Measurements from ENCODE around the gene TCEA2.

Gene TCEA2

DNA sequence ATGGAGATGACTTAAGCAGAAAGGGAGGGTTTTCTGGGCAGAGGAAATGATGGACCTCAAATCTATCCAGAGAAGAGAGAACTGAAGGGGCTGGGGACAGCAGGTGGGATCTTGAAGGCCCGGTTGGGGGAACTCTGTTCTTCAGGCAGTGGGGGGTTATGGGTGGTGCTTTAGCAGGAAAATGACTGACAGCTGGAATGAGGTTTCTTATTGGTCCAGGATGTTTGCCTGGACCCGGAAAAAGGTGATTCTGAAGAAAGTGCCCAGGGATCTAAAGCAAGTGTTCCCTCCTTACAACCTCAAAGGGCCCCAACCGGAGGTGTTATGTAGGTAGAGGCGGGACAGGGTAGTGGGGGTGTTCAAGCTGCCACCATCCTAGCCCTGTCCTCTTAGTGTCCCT lies 32.5 kb downstream of the TCEA2 start:
- no peak for DNase-seq (ENCODE audit: low spot score)

DNA sequence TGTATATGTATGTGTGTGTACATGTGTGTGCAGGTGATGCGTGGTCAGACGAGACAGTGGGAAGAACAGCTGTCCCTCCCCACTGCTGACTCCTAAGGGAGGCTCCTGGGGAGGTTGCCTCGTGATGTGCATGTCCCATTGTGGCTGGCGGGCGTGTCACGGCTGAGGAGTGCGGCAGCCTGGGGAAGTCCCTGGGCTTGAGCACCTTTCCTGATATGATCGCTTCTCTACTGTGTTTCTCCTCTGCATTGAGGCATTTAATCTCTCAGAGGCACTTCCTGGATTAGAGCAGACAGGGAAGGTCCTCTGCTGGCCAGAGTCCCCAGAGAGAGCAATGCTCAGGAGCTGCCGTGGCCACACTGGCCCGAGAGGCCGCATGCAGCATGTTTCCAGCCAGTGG lies 32.9 kb downstream of the TCEA2 start:
- no peak for DNase-seq (ENCODE audit: low spot score)

DNA sequence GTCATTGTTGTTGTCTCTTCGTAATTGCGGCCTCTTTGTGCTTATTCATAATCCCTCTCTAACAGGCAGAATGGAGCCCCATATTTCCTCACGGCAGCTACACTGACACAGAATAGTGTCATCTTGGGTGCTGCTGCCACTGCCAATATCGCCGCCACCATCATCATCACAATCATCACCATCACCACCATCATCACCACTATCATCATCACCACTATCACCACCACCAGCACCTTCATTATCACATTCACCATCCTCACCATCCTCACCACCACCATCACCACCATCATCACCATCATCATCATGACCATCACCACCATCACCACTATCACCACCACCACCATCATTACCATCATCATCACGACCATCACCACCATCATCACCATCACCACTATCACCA lies 33.5 kb downstream of the TCEA2 start:
- DNase-seq (ENCODE audit: low spot score): no peak

DNA sequence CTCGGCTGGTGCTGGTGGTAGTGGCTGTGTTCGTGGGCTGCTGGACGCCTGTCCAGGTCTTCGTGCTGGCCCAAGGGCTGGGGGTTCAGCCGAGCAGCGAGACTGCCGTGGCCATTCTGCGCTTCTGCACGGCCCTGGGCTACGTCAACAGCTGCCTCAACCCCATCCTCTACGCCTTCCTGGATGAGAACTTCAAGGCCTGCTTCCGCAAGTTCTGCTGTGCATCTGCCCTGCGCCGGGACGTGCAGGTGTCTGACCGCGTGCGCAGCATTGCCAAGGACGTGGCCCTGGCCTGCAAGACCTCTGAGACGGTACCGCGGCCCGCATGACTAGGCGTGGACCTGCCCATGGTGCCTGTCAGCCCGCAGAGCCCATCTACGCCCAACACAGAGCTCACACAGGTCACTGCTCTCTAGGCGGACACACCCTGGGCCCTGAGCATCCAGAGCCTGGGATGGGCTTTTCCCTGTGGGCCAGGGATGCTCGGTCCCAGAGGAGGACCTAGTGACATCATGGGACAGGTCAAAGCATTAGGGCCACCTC lies 35.5 kb downstream of the TCEA2 start:
- no peak for DNase-seq (ENCODE audit: low spot score)

DNA sequence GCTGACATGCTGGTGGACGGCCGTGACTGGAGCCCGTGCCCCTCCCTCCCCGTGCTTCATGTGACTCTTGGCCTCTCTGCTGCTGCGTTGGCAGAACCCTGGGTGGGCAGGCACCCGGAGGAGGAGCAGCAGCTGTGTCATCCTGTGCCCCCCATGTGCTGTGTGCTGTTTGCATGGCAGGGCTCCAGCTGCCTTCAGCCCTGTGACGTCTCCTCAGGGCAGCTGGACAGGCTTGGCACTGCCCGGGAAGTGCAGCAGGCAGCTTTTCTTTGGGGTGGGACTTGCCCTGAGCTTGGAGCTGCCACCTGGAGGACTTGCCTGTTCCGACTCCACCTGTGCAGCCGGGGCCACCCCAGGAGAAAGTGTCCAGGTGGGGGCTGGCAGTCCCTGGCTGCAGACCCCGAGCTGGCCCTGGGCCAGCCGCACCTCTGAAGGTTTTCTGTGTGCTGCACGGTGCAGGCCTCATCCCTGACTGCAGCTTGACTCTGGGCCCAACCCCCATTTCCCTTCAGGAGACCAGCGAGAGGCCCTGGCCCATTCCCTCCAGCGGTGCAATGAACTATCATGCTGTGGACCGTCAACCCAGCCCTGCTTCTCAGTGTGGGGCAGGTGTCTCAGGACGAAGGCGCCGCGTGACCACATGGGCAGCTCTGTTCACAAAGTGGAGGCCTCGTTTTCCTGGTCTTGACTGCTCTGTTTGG lies 36.2 kb downstream of the TCEA2 start:
- DNase-seq (ENCODE audit: low spot score): no peak

DNA sequence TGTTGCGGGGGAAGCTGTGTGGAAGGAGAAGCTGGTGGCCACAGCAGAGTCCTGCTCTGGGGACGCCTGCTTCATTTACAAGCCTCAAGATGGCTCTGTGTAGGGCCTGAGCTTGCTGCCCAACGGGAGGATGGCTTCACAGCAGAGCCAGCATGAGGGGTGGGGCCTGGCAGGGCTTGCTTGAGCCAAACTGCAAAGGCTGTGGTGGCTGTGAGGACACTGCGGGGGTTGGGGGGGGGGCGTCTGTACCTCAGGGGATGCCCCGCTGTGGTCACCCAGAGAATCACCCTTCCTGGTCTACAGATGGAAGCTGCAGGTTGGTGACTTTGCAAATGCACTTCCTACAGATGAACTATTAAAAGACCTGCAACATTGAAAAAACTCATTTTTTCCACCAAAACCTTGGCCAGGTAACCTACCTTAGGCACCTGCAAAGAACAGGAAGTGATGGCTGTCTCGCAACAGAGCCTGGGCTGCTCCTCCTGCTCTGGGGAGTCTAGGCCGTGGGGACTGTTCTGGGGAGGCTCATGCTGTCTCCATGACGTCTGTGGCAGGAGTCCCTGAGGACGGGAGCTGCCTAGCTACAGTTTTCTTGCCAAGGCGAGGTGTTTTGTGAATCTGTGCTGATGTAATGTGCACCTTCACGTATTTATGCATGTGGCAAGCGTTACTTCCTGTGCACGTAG lies 37.0 kb downstream of the TCEA2 start:
- no peak for DNase-seq (ENCODE audit: low spot score)

DNA sequence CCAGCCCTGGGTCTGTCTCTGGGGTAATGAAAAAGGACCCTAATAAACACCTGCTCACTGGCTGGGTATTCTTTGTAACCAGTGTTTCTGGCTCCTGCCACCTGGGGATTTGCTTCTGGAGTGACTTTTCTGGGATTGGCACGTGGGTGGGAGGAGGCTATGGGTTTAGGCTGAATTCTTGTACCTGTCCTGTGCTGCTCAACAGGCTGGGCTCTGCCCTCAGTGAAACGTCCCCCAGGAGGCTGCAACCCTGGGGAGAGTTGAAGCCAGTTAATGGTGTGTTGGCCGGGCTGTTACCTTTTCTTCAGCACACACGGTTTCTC lies 37.5 kb downstream of the TCEA2 start:
- no peak for DNase-seq (ENCODE audit: low spot score)

DNA sequence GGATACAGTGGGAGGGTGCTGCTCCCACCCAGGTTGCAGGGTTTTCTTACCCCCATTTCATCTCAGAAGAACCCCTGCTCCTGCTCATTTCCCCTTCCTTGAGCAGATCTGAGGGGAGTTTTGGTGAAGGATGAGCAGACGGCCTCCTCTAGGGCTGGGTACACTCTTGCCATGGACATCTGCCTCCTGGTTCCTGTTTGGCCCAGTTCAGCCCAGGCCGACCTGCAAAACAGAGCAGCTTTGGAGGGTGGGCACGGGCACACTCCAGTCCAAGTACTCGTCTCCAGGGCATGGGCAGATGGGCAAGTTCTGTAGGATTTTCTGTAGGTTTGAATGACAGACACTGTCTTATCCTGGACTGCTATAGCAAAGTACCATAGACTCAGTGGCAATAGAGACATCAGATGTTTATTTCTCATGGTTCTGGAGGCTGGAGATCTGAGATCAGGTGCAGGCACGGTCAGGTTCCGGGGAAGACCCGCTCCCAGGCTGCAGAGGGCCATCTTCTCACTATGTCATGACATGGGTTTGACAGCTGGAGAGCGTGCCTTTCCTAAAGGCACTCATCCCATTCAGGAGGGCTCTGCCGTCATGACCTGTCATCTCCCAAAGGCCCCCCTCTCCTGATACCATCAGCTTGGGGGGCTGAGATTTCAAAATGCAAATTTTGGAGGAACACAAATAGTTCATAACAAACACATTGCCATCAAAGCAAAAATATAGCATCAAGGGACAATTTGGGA lies 38.1 kb downstream of the TCEA2 start:
- DNase-seq (ENCODE audit: low spot score): no peak

DNA sequence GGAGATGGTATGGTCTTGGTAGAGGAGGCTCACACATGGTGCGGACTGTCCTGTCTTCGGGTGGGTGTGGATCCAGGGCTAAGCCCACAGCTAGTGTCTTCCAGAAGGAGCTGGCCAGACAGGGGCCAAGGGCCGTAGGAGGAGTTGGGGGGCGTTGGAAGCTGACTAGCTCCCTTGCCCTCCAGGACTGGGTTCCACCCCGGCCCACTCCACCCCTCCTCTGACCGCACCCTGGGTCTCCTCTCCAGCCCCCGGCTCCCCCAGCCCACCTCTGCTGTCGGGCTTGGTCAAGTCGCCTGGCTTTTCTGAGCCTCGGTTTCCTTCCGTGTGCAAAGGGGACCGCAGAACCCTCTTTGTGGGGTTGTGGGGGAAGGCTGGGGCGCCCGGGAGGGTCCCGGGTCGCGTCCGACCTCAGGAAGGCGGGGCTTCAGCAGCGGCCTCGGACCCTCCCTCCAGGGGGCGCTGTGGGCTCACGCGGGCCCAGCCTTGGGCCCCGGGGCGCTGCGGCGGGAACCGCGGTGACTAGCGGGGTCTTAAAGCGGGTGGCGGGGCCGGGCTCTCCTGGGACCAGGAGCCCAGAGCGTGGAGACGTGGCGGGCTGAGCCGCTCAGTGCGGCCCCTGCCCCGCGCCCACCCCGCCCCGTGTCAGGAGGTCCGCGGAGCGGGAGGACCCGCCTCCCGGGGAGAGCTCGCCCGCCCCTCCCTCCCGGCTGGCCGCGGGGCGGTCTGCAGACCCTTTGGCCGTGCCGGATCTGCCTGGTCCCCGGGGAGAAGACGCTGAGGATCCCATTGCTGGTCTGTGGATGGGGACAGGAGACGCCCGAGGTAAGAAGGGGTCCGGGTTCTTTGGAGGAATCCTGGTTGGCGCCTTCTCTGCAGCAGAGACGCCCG lies 39.0 kb downstream of the TCEA2 start:
- DNase-seq (ENCODE audit: low spot score): peak; percentile 71

DNA sequence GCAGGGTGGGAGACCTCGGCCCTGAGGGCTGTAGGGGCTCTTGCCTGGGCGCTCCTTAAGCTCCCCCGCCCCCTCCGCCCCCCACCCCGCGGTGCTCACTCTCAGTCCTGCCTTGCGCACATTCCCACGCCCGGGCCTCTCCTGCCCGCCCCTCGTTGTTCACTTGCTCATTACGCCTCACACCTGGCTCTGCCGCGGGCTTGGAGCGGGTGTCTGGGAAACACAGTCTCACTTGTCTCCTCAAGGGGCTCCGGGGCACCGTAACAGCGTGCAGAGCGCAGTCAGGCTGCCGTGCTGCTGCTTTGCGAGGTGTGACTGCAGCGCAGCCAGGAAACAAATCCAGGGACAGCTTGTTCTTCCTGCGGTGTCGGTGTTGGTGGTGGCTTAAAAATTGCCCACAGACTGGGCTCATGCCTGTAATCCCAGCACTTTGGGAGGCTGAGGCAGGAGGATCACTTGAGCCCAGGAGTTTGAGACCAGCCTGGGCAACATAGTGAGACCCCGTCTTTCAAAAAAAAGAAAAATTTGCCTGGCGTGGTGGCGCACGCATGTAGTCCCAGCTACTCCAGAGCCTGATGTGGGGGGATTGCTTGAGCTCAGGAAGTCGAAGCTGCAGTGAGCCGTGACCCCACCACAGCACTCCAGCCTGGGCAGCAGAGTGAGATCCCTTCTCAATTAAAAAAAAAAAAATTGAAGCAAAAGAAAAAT lies 39.8 kb downstream of the TCEA2 start:
- no peak for DNase-seq (ENCODE audit: low spot score)

DNA sequence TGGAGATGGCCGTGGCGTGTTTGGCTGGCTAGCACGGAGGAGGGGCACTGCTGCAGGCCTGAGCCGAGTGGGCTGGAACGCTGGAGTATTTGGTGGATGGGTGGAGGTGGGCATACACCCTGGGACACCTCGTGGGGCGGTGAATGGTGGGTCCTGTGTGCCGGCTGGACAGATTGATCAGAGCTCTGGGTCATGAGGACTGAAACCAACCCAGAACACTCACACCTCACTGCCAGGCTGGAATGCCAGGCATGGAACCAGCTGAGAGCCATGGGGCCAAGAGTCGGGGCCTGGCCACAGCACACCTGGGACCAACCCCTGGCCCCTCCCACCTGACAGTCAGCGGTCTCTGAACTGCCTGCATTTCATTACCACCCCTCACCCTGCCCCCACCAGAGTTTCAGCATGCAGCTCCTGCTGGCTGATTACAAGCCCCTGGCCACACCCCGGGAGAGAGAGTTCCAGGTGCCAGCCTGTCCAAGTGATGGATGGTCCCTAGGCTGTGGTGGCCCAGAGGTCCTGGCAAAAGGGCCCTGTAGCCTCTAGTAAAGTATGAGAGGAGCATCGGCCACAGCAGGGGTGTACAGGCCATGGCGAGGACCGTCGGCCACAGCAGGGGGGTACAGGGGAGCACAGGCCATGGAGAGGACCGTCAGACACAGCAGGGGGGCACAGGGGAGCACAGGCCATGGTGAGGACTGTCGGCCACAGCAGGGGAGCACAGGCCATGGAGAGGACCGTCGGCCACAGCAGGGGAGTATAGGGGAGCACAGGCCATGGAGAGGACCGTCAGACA lies 41.1 kb downstream of the TCEA2 start:
- DNase-seq (ENCODE audit: low spot score): no peak

DNA sequence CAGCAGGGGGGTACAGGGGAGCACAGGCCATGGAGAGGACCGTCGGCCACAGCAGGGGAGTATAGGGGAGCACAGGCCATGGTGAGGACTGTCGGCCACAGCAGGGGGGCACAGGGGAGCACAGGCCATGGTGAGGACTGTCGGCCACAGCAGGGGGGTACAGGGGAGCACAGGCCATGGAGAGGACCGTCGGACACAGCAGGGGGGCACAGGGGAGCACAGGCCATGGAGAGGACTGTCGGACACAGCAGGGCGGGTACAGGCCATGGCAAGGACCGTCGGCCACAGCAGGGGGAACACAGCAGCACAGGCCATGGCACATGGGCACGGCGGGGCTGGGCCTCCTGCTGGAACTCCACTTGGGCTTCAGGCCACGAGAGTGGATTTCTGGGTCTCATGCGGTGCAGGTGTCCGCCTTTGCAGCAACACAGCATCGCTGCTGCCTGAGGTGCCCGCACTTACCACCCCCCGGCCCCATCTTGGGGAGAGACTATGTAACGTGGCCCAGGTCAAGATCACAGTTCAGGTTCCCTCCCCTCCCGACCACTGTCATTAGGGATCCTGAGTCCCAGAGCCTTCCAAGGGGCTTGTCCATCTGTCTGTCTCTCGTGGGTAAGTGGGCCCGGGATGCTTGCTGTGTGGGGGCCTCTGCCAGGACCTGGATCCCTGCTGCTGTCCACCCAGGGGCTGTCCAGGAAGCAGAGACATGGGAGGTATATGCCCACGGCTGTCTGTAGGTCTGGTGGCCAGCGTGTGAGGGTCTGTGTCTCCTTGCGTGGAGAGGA lies 41.9 kb downstream of the TCEA2 start:
- no peak for DNase-seq (ENCODE audit: low spot score)

DNA sequence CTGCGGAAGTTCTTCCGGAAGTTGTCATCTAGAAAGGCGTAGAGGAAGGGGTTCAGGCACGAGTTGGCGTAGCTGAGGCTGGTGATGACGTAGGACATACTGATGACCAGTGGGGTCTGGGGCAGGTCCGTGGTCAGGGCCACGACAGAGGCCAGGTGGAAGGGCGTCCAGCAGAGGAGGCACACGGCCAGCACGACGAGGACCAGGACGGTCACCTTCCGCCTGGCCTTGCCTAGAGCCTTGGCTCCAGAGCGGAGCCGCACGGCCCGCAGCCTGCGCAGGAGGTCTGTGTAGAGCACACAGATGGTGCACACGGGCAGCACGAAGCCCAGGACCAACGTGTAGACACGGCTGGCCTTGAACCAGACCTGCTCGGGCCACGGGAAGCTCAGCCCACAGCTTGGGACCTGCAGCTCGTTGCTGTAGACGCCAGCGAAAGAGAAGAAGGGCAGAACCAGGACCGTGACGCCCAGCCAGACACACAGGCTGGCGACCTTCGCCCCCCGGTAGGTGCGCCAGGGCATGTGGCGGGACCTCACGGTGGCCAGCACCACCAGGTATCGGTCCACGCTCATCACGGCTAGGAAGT lies 42.9 kb downstream of the TCEA2 start:
- DNase-seq (ENCODE audit: low spot score): no peak

DNA sequence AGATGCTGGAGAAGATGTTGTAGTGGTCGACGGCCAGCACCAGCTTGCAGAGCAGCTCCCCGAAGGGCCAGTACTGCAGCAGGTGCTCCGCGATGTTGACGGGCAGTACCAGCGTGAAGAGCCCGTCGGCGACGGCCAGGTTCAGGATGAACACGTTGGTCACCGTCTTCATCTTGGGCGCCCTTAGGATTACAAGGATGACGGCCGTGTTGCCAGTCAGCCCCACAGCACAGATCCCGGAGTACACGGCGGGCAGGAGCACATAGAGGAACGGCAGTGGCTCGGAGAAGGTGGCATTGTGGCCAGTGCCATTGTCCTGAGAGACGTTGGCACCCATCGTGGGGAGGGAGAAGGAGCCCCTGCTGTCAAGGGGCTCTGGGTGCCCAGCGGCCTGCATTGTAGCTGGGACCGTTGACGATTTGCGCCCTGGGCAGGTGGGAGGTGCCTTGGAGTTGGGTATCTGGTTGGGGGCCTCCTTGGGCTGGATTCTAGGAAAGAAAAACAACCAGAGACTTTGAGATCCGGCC lies 43.5 kb downstream of the TCEA2 start:
- DNase-seq (ENCODE audit: low spot score): no peak

DNA sequence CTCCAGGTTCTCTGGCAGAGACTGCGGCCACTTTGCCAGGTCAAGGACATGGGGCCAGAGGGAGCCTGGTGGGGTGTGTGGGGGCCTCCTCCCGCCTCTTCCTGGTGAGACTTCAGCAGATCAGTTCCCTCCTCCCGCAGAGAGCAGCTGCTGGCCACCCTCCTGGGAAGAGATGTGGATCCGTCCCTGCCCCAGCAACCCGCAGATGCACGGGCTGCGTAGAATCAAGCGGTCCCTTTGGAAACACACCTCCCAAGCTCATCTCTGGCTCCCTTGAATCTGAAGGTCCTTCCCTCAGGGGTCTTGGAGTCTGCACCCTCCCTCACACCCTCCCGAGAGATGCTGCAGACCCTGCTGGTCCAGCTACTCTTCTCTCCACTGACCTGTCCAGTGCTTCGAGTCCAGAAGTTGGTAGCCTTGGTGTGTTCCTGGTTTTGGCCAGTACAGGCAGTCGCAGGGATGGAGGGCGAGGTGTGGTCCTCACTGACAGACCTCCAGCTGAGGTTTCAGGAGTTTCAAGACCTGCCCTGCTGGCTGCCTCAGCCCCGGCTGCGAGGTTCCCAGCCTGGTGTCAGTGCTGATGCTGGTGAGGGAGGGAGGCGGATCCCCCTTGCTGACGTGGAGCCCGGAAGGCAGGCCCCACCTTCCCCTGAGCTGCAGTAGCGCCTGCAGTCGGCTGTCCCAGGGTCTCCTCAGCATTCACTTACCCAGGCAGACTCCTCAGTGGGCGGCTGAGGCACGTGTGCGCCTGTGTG lies 44.2 kb downstream of the TCEA2 start, which contains the start of gene NPBWR2:
Gene NPBWR2 (minus strand): TSS at position 585 of the 755 bp plus-strand sequence. CDS start 734 bp downstream, outside the sequence.
- no peak for DNase-seq (ENCODE audit: low spot score)

DNA sequence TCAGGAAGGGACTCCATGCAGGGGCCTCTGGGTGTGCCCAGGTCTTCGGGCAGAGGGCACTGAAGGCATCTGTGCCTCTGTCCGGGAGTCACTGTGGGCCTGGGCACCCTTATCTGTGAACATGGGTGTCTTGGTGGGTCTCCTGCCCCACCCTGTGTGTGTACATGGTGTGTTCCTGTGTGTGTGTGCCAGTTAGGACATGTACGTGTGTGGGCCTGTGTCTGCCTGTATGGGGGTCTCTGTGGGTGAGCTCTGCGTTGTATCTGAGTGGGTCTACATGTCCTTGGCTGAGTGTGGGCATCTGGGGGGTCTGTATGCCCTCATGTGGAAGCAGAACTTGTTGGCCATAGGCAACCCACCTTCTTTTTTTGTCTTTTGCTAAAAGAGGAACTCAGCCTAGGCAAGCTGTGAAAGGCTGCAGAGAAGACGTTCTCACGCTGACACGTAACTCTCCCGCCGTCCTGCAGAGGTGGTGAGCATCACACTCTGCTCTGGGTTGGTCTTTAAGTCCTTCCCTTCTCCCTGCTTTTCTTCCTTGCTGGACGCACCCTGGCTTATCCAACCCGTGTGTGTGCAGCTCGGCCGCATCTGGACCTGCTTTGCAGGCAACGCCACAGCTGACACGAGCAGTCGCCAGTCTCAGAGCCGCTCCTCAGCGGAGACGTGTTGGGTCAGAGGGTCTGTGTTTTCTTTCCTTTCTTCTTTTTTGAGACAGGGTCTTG lies 44.9 kb downstream of the TCEA2 start:
- no peak for DNase-seq (ENCODE audit: low spot score)
